GM12801 (cell line): ENCODE data around the gene OR2J3.

Experiments used
- TF ChIP-seq, protein P1 (sequence below): IDR thresholded peaks from one replicate; pipeline ENCODE4 v1.5.1; 2011; ENCODE audit warnings: control low read depth; ENCODE audit not compliant: insufficient read length; ENCODE audit errors: extremely low read depth

Gene OR2J3

GRCh38 chr6:29107758-29108157 is at the start of gene OR2J3:
TSS of gene OR2J3 (plus strand) at chr6:29108058. CDS start at chr6:29111891, 3,833 bp downstream.
- TF ChIP-seq, protein P1, sequence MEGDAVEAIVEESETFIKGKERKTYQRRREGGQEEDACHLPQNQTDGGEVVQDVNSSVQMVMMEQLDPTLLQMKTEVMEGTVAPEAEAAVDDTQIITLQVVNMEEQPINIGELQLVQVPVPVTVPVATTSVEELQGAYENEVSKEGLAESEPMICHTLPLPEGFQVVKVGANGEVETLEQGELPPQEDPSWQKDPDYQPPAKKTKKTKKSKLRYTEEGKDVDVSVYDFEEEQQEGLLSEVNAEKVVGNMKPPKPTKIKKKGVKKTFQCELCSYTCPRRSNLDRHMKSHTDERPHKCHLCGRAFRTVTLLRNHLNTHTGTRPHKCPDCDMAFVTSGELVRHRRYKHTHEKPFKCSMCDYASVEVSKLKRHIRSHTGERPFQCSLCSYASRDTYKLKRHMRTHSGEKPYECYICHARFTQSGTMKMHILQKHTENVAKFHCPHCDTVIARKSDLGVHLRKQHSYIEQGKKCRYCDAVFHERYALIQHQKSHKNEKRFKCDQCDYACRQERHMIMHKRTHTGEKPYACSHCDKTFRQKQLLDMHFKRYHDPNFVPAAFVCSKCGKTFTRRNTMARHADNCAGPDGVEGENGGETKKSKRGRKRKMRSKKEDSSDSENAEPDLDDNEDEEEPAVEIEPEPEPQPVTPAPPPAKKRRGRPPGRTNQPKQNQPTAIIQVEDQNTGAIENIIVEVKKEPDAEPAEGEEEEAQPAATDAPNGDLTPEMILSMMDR: no peak

GRCh38 chr6:29071831-29072723 is 35.8 kb upstream of the OR2J3 start:
- TF ChIP-seq, protein P1: no peak

- TF ChIP-seq, protein P1: no peak
Observed at GRCh38 chr6:29079203-29079602, 28.7 kb upstream of the OR2J3 start.

GRCh38 chr6:29081312-29081711 is 26.5 kb upstream of the OR2J3 start:
- TF ChIP-seq, protein P1: no peak

GRCh38 chr6:29082457-29082856 is 25.4 kb upstream of the OR2J3 start:
- TF ChIP-seq, protein P1: no peak

DNA sequence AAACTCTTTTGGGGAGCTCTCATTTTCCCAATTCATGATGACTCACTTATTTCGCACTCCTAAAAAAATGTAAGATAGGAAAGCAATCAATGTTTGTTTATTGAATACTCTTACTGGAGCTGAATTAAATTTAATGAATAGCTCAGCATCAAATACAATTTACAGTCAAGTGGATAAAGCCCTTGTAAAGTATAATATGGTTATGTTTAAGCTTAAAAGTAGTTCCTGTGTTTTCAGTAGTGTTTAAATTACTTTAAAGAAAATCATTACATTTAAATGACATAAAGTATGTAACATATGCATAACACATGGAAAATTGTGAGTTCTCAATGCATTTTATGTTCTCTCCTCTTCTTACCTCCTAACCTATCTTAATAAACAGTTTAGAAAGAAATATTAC is 20.6 kb upstream of the OR2J3 start, which contains the start of gene OR2B3:
TSS of gene OR2B3 (minus strand) at position 101 of the 400 bp plus-strand sequence. CDS start at position 36, 65 bp downstream.
- TF ChIP-seq, protein P1: no peak

- TF ChIP-seq, protein P1: no peak
Observed at GRCh38 chr6:29092957-29093356, 14.9 kb upstream of the OR2J3 start.
